Measurements from ENCODE around the gene PRKG1.

- TF ChIP-seq CTCF (IDR thresholded peaks at IDR 0.05) (no peak), POLR2A (IDR thresholded peaks at IDR 0.05) (no peak)
Measured at GRCh38 chr10:51158832-51159231, 84.5 kb downstream of the PRKG1 start.
